Panc1 (cell line): ENCODE results near the gene VARS1. TPM values are rescaled to one million over a fixed set of nuclear protein-coding genes. Genes with fewer than 3 reads are reported as not detected.

Source experiments
- ATAC-seq: fragments of 200-7000 bp; cut with Tn5 transposase; 2 replicates; pipeline ENCODE4 v1.9.1; 2020; ENCODE audit warnings: mild to moderate bottlenecking, moderate library complexity
- BruUV-seq: library from RNA; stranded (reverse); fragments of 400-500 nt; replicated peaks from 2 replicates; lab custom pipeline; 2021; lab: Mats Ljungman, UMichigan
- CTCF ChIA-PET: fragments of 300-600 bp; sonication (Branson Sonifier 250); formaldehyde crosslinking; loops from one replicate; lab custom pipeline; 2022; ENCODE audit warnings: antibody characterized with exemption; lab: Charles Lee
- POLR2A ChIA-PET: fragments of 300-600 bp; sonication (Branson Sonifier 250); formaldehyde crosslinking; loops from one replicate; lab custom pipeline; 2022; ENCODE audit warnings: antibody characterized with exemption; lab: Charles Lee
- DNase-seq: peaks from one replicate; pipeline ENCODE4 v3.0.0-alpha.2; 2010; ENCODE audit warnings: low read depth, low spot score
- H3K27ac ChIP-seq: 2 replicates; pipeline ENCODE4 v1.5.1; 2011; ENCODE audit warnings: mild to moderate bottlenecking, low read length, inconsistent platforms
- H3K27me3 ChIP-seq: fragments of 200-500 bp; sonication (Bioruptor generic); 2 replicates; pipeline ENCODE4 v1.6.0; 2014; ENCODE audit warnings: low read length, inconsistent platforms; ENCODE audit not compliant: control insufficient read depth, insufficient read depth
- H3K36me3 ChIP-seq: fragments of 200-500 bp; sonication (Bioruptor generic); 2 replicates; pipeline ENCODE4 v1.5.1; 2014; ENCODE audit warnings: inconsistent platforms, mild to moderate bottlenecking, low read length, moderate library complexity; ENCODE audit not compliant: control insufficient read depth, insufficient read depth
- H3K4me1 ChIP-seq: 2 replicates; pipeline ENCODE4 v1.5.1; 2011; ENCODE audit warnings: inconsistent platforms, mild to moderate bottlenecking, low read length, moderate library complexity; ENCODE audit not compliant: control insufficient read depth, insufficient read depth
- H3K4me3 ChIP-seq, 2 experiments: 2 replicates each; pipeline ENCODE4 v1.5.1; 2011 to 2012; ENCODE audit warnings: low read depth in 2 of 2, low read length in 2 of 2, mild to moderate bottlenecking in 2 of 2, inconsistent platforms in 1 of 2, moderate library complexity in 1 of 2
- H3K9me3 ChIP-seq: fragments of 200-500 bp; sonication (Bioruptor generic); 2 replicates; pipeline ENCODE4 v1.5.1; 2014; ENCODE audit warnings: low read depth, mild to moderate bottlenecking, inconsistent platforms, low read length, moderate library complexity; ENCODE audit not compliant: control insufficient read depth, insufficient read depth
- CTCF ChIP-seq: fragments of 450-650 bp; IDR thresholded peaks from 2 replicates; pipeline ENCODE4 v1.5.1; 2017; ENCODE audit warnings: mild to moderate bottlenecking
- POLR2AphosphoS5 ChIP-seq: IDR thresholded peaks from 2 replicates; pipeline ENCODE4 v1.6.1; 2012; ENCODE audit warnings: mild to moderate bottlenecking, low read depth, low read length, moderate library complexity
- REST ChIP-seq, 2 experiments: IDR thresholded peaks; 2 replicates each; pipeline ENCODE4 v1.6.1; 2011 to 2012; ENCODE audit warnings: low read depth in 2 of 2, control low read depth in 1 of 2, low read length in 1 of 2, mild to moderate bottlenecking in 1 of 2, moderate library complexity in 1 of 2; ENCODE audit not compliant: insufficient read depth in 1 of 2
- SIN3A ChIP-seq: IDR thresholded peaks from 2 replicates; pipeline ENCODE4 v1.6.1; 2012; ENCODE audit warnings: low read depth, mild to moderate bottlenecking, low read length, moderate library complexity, borderline replicate concordance; ENCODE audit not compliant: insufficient read depth
- TCF7L2 ChIP-seq: IDR thresholded peaks from 2 replicates; pipeline ENCODE4 v1.6.1; 2011; ENCODE audit warnings: mild to moderate bottlenecking, low read depth, low read length, inconsistent platforms
- in situ Hi-C: cut with HindIII; loops from 2 replicates; pipeline ENCODE4 v1.10.0; 2016; ENCODE audit warnings: low sequenced_read_pairs, low pct_unique_long_range_greater_than_20kb
- intact Hi-C: fragments of 100-400 bp; cut with micrococcal nuclease; formaldehyde crosslinking; loops from one replicate; pipeline ENCODE4 v1.10.0; 2022; ENCODE audit not compliant: unreplicated experiment
- total RNA-seq: library from RNA; stranded (reverse); gene quantifications from one replicate; pipeline ENCODE4 v1.2.1, GENCODE V29; 2021; ENCODE audit not compliant: unreplicated experiment

The VARS1 gene
- total RNA-seq, 1 experiment from 2014 or later: 229 TPM

- H3K27ac ChIP-seq: peak overlapping the region; percentile 95
- peaks cover 21% of the 10 kb centered on the region for H3K36me3 ChIP-seq
- peaks cover 38% of the 10 kb centered on the region for H3K4me1 ChIP-seq
- ATAC-seq: no peak
- in situ Hi-C loops (no loop called here), intact Hi-C loops (loop anchor here (10.0 kb wide), 1 partner anchor 101 kb away; the partner anchor contains the start of gene CLIC1)
- no peaks in the 10 kb centered on the region for H3K27me3 ChIP-seq
- BruUV-seq: no TSS peak
- H3K4me3 ChIP-seq: peak overlapping the region; percentile 77 to 95
- TF ChIP-seq CTCF (no peak), SIN3A (0 out of 2 replicates have a peak, but pooled peaks have one; percentile 25)
- no peaks in the 10 kb centered on the region for H3K9me3 ChIP-seq
- ChIA-PET POLR2A (no interaction called here), CTCF (no interaction called here)
- DNase-seq: no peak
These were observed 40.5 kb upstream of the VARS1 start for GRCh38 chr6:31836047-31836473.

- intact Hi-C loops (loop anchor here (5.0 to 10.0 kb wide), 2 partner anchors 100 to 152 kb away; partner anchors contain the start of genes CLIC1 and LY6G5C), in situ Hi-C loops (no loop called here)
- peaks cover 21% of the 10 kb centered on the region for H3K36me3 ChIP-seq
- no TSS peak for BruUV-seq
- no peaks in the 10 kb centered on the region for H3K9me3 ChIP-seq
- POLR2A ChIA-PET: interaction anchor here (0.6 to 0.7 kb wide), 4 partner anchors 41 to 211 kb away, joined by 4 to 6 read pairs (median 6); no protein-coding TSS in a partner anchor
- peaks cover 30% of the 10 kb centered on the region for H3K4me1 ChIP-seq
- H3K27me3 ChIP-seq: no peaks in the 10 kb centered on the region
- no peak for DNase-seq
- ATAC-seq: peak; percentile 89
- CTCF ChIA-PET: no interaction called here
- peak overlapping the region; percentile 77 to 95 for H3K4me3 ChIP-seq
- H3K27ac ChIP-seq: peak overlapping the region; percentile 95
- TF ChIP-seq SIN3A (peak; percentile 88; the same call in 1 of the 2 replicates), TCF7L2 (no peak), POLR2AphosphoS5 (peak; percentile 100), CTCF (no peak), REST (IDR thresholded peaks at IDR 0.05; ENCODE audit: insufficient read depth in 1 of 2, low read depth in 2 of 2, low read length in 1 of 2) (peak in 1 of 2 experiments; percentile 15; a peak in 1 of 4 replicates)
These were observed 39.1 kb upstream of the VARS1 start for GRCh38 chr6:31834367-31835250.
